NCI-H524 treated with DMSO at 0.1 percent for 48 hours (cell line): ENCODE results near the gene TMEM135.
"Not testable (repeated sequence)": the region's sequence is repeated elsewhere in the genome, so short reads cannot be mapped to it uniquely, and the experiment has no call there.

Experiments
- DNase-seq: peaks from one replicate; lab custom pipeline; 2025; lab: John Stamatoyannopoulos, UW

TMEM135 gene

DNA sequence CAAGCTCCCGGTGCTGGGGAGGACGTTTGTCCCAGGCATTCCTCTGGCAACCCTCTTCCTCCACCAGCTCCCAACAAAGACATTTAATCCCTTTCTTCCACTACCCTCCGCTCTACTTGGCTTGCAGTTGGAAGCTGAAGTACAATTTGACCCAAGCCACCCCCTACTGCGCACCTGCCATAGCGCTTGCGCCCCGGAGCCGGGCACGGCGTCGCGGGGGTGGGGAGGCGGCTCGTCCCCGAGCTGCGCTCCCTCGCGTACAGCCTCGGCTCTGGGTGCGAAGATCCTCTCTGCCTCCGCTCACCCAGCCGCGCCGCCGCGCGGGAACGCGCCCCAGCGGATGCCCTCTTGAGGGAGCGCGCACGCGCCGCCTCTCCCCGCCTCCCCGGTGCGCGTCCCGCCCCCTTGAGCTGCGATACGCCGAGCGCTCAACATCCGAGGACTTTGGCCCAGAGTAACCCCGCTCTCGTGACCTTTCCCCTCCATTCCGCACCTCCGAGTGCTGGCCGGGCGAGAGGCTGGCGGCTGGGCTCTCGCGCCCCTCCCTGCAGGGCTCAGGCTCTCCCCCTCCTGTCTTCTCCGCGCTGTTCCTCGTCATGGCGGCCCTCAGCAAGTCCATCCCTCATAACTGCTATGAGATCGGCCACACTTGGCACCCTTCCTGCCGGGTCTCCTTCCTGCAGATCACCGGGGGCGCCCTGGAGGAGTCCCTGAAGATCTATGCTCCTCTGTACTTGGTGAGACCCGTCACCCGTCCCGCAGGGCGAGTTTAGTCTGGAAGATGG, at the start of gene TMEM135:
TSS of gene TMEM135 (plus strand) at position 485 of the 785 bp plus-strand sequence. CDS start at position 597, 112 bp downstream.
- peak; percentile 74 for DNase-seq

DNA sequence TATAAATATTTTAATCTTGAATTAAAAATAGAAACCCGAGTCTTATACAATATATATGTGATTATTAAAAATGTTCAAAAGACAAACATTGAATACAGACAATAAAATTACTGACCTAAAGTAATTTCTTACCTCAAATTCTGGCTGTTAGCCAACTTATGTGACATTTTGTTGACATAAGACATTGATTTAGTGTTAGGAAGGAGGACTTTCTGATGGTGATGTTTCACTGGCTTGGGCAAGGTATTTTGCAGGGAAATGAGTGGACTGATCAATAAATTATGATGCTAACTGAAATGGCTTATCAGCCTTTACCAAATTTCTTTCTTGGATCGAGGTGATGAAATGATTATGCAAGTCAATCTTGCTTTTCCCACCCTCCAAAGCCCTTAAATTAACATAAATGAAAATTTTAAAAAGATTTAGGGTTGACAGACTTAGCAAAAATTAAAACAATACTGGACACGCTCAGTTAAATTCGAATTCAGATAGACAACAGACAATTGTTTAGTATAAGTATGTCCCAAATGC, 49.3 kb upstream of the TMEM135 start:
- no peak for DNase-seq

DNA sequence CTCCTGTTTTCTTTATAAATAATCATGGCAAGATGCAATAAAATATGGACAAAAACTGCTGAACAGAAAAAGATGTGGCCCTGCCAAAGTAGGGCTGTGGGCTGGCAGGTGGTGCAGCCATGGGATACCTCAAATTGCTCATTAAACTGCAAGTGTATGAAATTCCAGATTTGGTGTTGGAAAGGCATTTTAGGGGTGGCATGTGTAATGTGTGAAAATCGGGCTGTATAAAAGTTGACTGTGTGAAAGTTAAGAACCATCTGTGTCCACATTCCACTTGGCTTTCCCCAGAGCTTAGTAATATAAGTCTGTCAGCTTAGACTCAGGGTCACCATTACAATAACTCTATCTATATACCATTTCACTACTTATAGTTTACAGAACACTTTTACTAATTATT, 47.7 kb upstream of the TMEM135 start:
- no peak for DNase-seq

DNA sequence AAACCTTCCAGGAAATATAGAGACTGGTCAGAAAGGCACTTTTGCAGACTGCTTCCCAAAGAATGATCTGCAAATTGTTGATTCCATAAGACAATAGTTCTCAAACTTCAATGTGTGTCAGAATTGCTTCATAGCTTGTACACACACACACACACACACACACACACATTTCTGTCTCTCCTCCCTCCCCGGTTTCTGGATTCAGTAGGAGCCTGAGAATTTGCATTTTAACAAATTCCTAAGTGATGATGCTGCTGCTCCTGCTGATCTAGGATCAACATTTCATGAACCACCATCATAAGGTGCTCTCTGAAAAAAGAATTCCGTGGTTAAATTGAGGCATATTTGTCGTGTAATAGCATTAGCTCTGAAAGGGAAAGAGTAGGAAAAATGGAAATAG, 47.2 kb upstream of the TMEM135 start:
- DNase-seq: no peak

DNA sequence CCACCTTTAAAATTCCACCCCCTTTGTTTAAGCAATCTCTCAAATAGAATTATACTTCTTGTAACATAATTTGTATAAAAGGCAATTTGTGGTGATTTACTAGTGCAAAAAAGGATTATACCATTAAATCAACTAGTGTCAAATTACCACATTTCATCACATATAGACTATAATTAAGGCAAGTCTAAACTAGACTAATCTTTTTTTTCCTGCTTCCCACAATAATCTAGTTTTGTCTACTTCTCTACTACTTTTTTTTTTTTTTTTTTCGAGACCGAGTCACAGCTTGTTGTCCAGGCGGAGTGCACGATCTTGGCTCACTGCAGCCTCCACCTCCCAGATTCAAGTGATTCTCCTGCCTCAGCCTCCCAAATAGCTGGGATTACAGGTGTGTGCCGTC, 46.4 kb upstream of the TMEM135 start:
- DNase-seq: no peak

DNA sequence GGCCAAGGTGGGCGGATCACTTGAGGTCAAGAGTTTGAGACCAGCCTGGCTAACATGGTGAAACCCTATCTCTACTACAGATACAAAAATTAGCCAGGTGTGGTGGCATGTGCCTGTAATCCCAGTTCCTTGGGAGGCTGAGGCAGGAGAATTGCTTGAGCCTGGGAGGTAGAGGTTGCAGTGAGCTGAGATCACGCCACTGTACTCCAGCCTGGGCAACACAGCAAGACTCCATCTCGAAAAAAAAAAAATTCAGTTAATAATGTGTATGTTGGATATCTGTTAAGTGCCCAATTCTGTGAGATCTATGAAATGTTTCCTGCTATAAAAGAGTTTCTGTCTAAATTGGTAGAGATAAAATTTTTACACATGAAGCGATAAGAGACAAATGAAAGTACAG, 45.4 kb upstream of the TMEM135 start:
- not testable (repeated sequence) for DNase-seq

DNA sequence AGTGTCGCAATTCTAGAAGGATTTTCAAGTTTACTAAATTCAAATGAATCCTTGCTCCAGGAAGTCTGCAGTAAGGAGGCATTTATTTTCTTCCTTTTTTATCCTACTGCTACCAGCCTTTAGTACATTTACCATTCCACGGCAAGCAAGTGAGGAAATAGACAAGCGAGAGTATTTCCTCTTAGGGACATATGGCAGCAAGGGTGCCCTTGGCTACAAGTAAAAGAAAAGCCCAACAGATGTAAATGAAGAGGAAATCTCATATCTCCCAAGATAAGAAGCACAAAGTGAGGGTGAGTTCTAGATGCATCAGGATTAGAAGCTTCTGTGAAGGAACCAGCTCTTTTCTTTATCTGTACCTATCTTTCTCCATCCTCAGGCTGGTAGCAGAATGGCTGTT, 44.7 kb upstream of the TMEM135 start:
- DNase-seq: no peak

DNA sequence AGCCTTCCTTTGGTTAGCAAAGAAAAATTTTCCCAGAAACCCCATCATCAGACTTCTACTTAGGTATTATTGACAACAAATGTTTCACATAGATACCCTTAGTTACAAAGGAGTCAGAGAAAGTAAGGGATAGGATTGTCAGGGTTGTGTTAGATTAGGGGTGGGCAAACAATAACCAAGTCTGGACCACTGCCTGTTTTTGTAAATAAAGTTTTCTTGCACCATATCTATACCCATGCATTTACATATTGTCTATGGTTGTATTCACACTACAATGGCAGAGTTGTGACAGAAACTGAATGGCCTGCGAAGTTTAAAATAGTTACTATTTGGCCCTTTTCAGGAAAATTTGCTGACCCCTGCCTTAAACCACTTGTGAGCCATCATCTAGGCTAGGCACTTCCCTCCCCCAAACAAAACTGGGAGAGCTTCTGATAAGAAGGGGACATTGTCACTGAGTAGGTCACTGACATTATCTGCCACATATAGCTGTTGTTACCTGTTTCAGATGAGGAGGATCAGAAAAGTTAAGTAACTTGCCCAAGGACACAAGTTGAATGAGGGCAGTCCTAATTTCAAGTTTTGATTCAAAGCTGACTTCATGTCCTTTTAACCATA, 40.7 kb upstream of the TMEM135 start:
- DNase-seq: no peak

DNA sequence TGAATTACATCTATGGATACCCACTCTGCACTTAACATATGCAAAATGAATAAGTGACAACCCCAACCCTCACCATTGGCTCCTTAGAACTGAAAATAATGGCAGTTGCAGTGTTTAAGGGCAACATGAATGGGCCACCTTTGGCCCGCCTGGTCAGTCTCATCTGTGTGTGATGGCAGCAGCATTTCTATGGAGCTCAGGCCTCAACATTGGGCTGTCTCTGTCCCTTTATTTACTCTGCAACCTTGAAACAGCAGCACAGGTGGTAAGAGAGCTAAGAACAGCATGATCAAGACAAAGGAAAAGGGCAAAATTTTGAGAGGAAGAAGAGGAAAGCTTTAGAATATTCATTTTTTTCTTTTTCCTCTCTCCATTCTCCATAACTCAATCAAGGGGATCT, 38.3 kb upstream of the TMEM135 start:
- no peak for DNase-seq

DNA sequence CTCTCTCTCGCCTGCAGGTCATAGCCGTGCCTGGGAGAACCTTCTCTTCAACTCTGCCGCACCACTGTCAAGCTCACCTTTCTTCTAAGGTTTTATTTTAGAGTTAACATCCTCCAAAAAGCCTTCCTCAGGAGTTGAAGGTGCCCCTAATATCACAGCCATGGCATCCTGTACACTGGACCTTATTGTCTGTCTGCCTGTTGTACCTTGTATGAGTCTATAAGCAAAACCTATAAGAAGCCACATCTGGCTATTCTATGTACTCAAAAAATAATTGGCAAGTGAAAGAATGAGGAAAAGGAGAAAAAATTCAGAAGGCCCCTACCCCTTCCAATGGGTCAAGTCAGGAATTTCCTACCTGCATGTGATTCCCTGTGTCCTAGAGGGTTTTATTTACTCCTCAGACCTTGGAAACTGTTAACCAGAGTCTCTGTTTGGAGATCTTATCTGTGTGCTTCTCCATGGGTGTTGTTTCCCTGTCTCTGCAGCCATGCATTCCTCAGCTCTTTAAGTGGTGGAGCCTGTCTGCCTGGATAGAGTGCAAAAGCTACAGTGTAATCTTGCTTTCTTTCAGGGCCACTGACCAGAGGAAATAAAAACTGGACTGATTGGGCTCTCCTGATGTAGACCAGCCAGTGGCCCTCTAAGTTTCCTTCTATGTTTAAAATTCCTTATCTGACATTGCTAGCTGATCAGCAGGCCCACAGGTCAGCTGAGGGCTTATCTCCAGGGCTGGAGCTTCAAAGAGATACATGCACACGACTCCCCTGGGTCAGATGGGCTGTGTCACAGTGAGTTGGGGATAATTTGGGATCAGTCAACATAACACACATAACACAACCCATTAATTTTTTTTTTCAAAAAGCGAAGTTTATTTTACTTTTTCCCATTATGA, 37.6 kb upstream of the TMEM135 start:
- DNase-seq: no peak

DNA sequence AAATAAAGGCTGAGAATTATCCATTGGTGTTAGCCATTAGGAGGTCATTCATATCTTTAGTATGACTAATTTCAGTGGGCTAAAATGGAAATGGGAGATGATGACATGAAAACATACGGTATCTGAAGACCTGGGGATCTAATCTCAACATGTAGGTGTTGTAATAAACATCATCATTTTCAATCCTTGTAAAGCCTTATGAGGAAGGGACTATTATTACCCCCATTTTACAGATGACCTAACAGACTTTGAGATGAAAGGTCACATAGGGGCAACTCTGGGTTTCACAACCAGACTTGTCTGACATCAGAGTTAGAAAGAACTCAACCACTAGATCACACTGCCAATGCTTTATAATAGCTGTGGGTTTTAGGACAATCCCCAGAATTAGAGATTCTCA, 34.8 kb upstream of the TMEM135 start:
- DNase-seq: no peak

DNA sequence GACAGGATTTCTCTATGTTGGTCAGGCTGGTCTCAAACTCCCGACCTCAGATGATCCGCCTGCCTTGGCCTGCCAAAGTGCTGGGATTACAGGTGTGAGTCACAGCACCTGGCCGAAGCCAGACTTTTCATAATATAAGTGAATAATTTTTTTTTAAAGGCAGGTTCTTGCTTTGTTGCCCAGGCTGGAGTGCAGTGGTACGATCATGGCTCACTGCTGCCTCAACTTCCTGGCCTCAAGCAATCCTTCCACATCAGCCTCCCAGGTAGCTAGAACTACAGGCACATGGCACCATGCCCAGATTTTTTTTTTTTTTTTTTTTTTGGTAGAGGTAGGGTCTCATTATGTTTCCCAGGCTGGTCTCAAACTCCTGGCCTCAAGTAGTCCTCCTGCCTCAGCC, 33.5 kb upstream of the TMEM135 start:
- not testable (repeated sequence) for DNase-seq

DNA sequence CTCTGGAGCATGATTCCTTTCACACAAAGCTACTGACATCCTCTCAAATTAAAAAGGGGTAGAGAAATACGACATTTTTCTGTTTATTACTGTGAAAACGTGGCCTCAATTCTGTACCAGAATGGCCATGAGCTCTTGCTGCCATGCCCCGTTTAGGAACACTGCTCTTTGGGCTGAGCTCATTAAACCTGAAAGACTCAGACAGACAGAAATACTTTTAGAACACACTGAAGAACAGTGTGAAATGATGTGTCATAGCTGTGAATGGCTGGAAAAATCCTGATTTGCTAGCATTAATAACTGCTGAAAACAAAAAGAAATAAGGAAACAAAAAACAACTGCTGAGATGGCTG, 32.2 kb upstream of the TMEM135 start:
- DNase-seq: no peak

DNA sequence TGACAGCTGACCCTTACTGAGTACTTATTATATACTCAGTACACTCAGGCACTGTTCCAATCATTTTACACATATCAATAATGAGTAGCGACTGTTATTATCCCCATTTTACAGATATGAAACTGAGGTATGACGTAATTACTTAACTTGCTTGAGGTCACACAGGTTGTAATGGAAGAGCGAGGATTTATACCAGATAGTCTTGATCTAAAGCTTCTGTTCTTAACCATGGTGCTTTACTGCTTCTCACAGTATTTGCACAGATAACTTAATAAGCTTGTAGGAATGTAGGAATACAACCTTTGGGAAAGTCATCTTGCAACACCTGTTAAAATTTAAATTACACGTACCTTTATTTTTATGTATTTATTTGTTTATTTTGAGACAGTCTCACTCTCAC, 31.7 kb upstream of the TMEM135 start:
- DNase-seq: no peak

DNA sequence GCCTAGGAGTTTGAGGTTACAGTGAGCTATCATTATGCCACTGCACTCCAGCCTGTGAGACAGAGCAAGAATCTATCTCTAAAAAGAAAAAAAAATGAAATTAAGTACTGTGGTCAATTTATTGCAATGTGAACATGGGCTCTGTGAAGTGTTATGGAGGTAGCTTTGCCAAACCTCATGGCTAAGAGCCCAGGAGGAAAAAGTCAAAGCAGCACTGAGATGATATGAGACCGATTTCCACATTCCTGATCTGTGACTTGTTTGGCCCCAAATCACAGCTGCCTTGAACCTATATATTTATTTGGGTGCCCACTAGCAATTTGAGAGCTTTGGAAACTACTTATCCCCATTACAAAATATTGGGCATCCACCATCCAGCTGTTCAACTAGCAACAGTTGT, 29.8 kb upstream of the TMEM135 start:
- DNase-seq: no peak

DNA sequence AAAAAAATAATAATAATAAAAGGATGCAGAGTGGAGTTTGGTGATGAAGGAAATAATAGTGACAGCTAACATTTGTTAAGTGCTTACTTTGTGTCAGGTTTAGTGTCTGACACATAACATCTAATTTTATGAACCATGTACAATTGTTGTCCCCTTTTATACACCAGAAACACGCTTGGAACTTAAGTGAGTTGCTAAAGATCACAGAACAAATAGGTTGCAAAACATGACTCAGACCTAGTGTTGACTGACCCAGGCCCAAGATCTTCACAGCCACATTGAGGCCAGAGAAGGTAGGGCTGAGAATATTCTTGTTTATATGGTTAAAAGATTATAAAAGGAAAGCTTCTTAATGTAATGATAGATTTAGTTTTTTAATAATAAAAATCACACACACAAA, 25.6 kb upstream of the TMEM135 start:
- no peak for DNase-seq

DNA sequence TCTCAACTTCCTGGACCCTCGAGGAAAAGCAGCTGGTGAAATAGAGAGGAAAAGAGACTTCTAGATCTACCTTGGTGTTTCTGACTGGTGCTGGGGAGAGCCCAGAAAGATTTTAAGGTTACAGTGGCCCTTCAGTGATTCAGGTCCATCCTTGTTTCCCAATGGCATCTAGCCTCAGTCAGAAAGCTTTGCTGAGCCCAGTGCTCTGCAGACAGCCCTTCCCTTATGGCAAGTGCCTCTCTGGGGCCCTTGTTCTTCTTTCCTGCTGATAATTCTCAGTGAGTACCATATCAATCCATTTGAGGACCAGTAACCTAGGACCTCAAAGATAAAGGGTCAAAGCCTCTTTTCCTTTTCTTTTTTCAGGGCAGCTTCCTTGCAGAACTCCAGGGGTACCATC, 25.1 kb upstream of the TMEM135 start:
- DNase-seq: no peak

DNA sequence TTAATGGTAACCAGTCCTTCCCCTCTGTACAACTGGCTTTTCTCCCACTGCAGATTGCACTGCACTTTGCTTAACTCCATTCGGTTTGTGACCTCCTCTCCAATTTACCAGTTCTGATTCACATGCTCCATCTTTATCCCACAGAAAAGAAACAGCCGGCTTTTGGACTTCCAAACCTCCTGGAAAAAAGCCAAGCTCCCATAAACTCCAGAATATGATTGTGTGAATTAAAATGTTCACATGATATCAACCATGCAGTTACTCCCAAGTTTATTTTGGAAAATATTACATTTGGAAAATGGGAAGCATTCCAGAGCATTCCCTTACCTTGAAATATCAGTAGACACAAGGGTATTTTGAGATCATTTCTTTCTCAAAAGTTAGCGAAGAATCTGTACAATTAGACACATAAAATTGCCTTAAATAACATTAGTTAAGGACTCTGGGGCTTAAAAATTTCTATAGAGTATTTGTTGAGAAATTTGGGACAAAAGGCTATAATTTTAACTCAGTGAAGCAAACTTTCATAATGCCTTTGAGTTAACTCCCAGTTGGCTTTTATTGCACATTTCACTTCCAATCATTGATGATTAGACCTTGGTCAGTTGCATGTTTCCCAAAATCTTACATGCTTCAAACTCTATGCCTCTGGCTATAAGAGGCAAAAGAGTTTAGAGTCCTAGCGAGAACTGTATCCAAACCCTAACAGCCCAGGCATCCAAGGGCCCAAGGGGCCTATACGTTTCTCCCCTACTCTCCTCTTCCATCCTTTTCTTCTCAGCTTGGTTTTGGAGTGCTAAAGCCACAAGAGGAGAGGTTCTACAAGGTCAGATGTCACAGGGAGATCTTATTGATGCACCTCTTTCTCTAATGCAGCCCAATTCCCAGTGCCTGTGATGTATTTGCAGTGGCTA, 23.6 kb upstream of the TMEM135 start:
- no peak for DNase-seq

DNA sequence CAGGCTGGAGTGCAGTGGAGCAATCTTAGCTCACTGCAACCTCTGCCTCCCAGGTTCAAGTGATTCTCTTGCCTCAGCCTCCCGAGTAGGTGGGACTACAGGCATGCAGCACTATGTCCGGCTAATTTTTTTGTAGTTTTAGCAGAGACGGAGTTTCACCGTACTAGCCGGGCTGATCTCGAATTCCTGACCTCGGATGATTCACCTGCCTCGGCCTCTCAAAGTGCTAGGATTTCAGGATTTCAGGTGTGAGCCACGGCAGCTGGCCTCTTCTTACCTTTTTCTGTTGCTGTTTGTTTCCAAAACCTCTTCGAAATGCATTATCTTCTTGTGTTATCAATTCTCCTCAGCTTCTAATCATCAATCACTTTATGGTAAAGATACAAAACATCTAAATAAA, 22.1 kb upstream of the TMEM135 start:
- no peak for DNase-seq

DNA sequence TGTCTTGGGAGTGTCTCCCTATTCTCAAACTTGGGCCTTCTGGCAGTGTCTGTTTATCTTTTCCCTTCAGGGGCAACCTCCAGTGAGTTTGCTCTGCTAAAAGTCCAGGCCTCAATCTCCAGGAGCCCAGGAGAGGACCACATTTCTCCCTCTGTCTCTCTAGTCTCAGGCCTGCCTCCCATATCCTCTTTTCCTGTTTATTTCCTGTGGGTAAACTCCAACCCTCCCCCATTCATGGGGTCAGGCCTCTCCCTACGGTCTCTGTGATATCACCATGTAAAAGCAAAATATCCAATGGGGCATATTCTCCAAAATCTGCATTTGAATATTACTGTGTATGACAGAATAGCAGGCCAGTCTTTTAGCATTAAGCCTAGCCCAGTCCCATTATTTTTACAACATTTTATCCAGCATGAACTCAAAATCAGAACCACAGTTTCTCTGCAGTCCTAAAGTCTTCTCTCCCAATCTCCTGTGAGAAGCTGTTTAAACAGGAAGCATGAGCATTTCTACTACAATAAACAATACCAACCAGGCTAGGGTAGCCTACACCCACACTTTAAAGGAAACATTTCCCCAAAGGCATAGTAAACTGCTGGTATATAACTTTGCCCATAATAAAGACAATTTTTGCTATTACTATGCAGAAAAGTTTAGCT, 18.0 kb upstream of the TMEM135 start:
- DNase-seq: no peak

DNA sequence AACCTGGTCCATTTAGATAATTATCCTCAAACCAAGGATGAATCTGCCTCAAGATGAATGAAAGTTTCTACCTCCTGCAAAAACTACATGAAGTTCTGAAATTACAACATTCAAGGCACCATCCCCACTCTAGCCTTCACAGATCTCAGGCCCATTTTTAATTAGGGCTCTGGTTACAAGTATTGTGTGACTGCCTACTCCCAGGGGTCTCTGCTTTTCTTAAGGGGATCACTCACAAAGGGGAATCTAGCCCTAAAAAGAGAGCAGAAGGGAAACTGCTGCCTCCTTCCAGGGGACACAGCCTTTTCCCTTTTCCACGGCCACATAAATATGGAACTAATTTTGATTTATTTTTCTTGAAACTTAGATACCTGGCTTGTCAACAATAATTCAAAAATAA, 17.4 kb upstream of the TMEM135 start:
- no peak for DNase-seq
